Stimulated activated CD4-positive, alpha-beta T cell treated with anti-CD3 and anti-CD28 coated beads, Interleukin-2, amount 100 ng/mL, for 4 hours (primary cell): Measurements from ENCODE around the gene POLR3K.
"Not testable (repeated sequence)": the region's sequence is repeated elsewhere in the genome, so short reads cannot be mapped to it uniquely, and the experiment has no call there.

Experiments
- DNase-seq: peaks from one replicate; pipeline ENCODE4 v3.0.0-alpha.2; 2020; ENCODE audit warnings: low read depth

POLR3K gene

DNA sequence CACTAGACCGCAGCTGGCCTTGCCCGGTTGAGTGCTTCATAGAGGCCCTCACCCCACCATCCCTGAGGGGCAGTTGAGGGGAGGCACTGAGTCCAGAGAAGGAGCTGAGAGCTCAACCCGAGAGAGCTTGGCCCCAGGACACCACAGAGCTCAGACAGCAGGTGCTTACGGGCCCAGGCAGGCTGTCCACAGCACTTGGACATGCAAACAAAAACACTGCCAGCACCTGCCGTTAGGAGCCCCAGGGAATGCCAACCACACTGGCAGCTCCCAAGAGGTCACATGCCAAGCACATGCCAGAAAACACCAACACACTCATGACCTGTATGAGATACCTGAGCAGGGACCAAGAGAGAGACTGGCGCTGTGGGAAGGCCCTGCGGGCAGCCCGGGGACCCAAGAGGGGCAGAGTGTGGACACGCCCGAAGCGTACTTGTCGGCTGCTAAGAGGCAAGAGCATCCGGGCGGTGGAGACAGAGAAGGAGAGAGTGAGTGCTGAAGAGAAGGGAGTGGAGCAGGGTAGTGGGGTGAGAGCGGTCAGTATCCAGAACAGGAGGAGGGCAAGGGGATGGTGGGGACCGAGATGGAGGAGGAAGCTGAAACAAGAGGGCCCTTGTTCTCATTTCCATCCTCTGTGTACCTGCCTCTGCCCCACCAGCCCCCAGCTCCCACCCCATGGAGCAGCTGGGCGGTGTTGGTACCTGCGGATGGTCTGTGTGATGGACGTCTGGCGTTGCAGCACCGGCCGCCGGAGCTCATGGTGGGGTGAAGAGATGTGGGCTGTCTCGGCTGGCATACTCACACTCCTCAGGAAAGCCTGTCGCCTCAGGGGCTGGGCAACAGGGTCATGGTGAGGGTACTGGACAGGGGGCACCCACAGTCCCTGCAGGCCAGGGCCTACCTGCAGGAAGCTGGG, 10.8 kb upstream of the POLR3K start:
- no peak for DNase-seq

DNA sequence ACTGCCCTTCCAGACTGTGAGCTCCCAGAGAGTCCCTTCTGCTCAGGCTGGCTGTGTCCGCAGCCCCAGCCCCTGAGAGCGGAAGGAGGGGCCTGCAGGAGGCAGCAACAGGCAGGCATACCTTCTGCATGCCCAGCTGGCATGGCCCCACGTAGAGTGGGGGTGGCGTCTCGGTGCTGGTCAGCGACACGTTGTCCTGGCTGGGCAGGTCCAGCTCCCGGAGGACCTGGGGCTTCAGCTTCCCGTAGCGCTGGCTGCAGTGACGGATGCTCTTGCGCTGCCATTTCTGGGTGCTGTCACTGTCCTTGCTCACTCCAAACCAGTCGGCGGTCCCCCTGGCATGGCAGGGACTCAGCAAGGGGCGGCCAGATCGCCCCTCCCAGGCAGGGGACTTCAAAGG, 10.1 kb upstream of the POLR3K start:
- no peak for DNase-seq

DNA sequence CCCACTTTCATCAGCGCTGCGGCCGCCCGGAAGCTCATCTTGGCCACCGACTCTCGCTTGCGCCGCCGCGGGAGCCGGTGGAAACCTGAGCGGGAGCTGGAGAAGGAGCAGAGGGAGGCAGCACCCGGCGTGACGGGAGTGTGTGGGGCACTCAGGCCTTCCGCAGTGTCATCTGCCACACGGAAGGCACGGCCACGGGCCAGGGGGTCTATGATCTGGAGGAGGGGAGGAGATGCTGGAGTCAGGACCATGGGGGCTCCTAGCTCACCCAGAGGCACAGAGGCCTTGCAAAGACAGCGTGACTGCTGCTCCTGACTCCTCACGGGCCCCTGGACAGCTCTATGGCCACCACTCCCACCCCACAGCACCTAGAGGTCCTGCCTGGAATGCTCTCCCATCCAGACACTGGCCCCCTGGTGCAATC, 9.6 kb upstream of the POLR3K start:
- no peak for DNase-seq

DNA sequence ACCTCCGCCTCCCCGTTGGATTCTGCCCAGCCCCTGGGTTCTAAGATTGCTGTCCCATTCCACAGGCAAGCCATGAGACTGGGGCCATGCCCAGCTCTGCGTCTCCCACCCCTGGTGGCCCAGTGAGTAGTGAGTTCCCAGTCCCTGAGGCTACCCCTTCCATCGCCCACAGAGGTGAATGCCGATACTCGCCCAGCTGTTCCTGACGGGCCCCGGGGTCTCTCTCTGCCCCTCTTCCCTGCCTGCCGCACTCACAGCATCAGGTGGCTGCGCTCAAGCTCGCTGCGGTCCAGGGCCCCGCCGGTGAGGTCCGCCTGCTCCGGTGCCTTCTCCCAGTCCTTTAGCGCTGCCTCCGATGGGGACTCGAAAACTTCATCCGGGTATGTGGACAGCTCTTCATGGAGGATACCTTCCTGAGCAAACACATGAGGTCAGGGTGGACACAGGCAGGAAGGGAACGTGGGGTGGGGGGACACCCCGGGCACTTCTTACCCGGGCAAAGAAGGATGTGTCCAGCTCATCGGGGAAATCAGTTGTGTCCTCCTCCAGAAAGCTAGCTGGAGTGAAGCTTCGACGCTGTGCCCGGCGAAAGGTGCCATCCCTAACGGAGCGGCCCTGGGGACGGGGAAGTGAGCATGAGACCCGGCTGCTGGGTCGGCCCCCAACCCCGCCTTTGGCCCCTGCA, 9.0 kb upstream of the POLR3K start:
- no peak for DNase-seq

DNA sequence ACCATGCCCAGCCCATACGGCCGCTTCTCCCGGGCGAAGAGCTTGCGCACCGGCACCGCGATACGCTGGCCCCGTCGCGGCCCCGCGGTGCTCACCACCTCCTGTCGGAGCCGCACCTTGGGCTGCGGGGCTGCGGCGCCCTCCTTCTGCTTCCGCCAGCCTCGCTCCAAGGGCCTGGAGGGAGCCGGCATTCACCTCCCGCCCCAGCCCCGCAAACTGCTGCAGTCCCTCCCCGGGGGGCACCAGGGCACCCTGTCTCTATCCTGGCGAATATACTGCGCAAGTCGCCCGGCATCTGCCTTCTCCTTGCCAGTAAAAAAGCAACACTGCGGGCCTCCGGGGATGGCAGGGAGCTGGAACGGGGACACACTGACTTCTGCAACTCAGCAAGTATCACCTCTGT, 8.5 kb upstream of the POLR3K start:
- DNase-seq, result no peak

DNA sequence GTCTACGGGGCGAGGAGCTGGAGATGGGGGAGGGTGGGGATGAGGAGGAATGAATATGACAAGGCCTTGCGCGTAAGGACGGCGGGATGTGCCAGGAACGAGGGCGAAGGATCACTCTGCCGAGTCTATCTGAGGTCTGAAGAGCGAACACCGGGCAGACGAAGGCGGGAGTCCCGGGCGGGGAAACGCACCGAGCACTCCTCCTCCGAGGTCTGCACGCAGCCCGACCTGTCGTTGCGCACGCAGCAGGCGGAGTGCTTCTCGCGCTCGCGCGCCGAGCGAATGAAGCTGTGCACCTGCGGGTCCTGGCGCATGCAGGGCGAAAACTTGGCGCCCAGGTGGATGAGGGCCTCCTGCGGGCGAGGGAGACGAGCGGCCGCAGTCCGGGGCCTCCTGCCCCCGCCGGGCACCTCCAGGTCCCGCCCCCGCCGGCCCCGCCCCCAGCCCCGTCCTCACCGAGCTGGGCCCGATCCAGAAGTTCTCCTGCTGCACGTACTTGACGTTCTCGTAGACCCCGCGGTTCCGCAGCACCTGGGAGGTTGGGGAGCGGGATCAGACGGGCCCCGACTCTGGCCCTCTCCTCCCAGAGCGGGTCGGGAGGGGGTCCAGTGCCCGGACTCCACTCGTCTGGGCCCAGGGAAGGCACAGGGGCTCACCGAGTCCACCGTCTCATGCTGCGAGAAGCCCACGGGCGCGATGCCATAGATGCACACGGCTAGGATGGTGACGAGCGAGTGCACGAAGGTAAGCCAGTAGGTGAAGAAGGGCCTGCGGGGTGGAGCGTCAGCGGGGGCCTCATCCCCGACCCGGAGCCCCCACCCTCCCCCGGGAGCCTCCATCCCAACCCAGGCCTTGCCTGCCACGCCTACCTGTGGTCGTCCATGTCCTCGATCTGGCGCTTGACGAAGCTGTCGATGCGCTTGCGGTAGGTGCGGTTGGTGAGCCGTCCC, 7.8 kb upstream of the POLR3K start:
- DNase-seq, result no peak

DNA sequence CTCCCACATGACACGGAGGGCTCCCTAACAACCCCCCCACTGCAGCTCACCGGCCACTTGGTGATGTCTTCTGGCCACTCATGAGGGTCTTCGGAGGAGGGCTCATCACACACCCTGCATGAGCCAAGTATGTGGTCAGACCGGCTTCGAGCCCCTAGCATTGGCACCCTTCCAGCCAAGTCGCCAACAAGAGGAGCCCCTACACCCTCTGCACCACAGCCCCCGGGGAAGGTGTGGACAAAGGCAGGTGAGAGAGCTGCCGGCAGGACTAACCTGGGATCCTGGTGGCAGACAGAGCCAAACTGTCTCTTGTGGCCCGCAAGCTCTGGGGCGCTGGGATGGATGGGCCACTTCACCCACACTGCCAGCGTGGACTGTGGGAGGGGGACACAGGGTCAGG, 6.8 kb upstream of the POLR3K start:
- DNase-seq, result no peak

DNA sequence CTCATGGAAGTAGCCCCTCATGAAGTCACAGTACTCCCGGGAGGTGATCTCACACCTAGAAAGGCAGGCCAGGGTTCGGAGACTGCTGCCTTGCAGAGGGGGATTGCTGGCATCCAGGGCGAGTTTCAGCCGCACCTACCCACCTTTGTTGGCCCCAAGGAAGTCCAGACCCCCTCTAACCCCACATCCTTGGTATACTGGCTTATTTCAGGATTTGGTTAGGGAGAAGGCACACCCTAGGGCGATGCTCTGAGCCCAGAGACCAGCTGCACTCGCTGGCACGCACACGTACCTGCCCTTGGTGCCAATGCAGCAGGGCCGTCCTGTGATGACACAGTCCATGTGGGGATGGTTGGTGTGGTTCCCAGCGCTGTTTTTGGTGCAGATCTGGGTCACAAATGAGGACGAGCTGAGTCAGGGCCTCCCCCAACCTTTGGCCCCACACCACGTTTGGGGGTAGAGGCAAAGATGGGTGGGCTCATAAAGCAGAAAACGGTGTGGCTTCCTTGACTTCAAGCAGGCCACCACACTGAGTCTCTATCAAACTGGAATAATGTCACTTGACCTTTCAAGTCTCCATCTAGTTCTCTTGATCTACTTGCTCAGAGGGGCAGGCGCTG, 6.1 kb upstream of the POLR3K start:
- no peak for DNase-seq

DNA sequence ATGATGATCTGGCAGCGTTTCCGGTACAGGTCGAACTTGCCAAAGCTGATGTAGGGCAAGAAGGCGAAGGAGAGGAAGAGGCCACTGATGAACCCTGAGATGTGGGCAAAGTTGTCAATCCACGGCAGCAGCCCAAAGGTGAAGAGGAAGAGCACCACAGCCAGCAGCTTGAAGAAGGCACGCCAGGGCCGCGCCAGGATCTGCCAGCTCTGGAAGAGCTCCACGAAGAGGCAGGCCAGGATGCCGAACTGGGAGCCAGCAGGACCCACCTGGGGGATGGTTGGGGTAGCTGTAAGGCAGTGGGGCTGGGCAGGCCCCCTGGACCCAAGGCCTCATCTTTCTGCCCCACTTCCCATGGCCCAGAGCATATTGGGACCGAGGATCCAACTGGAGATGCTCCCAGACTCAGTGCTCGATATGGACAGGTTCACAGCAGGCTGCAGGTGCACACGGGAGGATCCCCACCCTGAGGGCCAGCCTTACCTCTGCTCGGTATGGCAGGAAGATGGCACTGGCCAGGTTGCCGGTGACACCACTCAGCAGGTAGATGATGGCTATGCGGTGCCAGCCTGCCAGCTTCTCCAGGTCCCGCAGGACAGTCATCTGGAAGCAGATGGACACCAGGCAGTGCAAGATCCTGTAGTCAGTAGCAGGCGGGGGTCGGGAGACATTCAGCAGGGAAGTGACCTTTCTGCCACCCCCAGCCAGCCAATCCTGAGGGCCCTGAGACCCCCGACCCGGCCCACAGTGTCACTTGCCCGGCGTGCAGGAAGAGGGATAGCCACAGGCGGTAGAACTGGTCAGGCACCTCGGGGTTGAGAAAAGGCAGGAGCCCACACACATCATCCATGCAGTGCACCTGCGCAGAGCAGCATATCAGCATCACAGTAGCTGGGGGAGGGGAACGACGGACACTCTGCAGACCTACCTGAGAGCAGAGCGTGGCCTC, 5.4 kb upstream of the POLR3K start:
- DNase-seq, result no peak

DNA sequence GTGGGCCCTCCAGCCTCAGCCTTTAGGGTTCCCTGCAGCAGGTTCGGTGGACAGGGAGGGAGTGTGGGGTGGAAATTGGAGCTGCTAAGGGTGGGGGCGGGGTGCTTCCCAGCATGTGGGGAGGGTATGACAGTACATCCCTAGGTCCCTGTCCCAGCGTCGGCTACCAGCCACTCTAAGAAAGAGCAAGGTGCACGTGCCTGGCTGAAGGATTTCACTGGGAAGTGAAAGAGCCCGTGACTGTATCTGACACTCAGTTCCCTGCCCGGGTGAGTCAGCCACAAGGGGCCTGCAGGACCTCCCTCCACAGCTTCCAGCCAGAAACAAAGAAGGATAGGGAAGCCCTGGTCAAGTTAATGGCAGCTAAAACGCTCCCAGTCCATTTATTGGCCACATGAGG, 4.3 kb upstream of the POLR3K start:
- DNase-seq, result no peak

DNA sequence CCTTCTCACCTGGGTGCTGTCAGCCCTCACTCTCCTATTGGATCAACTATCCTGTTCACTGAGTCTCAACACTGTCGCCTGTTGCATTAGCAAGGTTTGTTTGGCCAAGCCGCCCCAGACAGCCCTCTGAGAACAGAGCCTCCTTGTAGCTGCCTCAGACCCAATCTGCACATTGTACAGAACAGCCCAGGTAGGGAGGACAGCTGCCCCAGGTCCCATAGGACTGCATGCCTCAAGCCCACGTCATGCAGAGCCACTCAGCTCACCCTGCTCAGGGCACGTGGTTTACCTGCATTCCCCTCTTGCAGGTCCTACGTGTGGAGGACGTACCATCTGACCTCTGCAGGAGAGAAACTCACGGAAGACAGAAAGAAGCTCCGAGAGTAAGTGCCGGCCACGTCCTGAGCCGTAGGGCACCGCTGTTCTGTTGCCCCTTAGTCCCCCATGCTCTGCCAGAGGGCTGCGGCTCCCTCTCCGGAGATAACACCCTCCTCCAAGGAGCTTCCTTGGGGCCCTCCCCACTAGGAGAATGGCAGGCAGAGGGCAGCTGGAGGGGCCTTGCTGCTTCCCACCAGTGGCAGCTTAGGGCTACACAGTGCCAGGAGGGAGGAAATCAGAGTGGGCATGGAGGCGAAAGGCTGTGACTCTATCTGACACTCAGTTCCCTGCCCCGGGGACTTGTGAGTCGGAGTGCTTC, 3.0 kb upstream of the POLR3K start:
- DNase-seq, result no peak

DNA sequence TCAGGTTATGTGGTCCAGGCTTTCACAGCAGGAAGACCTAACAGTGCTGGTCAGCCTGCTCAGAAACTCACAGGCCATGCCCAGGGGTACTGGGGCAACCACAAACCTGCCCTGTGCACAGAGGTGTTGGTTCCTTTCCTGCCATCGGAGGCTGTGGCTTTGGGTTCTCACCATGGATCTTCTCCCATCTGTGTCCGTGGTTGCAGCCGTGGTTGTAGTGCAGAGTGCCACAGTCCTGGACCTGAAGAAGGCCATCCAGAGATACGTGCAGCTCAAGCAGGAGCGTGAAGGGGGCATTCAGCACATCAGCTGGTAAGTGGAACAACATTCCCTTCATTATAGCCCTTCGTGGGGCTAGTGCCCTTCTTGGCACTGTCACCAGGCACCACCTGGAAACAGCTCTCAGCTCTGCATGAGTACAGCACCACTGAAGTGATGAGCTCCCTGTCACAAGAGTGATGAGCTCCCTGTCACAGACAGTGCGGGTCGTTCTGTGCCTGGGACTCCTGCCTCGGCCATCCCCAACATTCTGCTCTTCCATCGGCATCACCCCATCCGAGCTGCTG, 2.2 kb upstream of the POLR3K start:
- DNase-seq, result no peak

DNA sequence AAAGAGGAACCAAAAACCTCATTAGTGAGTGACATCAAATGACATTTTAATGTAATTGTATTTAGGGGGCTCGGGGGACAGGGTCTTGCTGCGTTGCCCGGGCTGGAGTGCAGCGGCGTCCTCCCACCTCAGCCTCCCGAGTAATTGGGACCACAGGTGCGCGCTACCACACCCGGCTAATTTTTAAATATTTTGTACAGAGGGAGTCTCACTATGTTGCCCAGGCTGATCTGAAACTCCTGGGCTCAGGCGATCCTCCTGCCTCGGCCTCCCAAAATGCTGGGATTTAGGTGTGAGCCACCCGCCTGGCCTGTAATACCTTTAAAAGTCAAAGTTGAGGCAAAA, 801 bp upstream of the POLR3K start:
- DNase-seq, result no peak

DNA sequence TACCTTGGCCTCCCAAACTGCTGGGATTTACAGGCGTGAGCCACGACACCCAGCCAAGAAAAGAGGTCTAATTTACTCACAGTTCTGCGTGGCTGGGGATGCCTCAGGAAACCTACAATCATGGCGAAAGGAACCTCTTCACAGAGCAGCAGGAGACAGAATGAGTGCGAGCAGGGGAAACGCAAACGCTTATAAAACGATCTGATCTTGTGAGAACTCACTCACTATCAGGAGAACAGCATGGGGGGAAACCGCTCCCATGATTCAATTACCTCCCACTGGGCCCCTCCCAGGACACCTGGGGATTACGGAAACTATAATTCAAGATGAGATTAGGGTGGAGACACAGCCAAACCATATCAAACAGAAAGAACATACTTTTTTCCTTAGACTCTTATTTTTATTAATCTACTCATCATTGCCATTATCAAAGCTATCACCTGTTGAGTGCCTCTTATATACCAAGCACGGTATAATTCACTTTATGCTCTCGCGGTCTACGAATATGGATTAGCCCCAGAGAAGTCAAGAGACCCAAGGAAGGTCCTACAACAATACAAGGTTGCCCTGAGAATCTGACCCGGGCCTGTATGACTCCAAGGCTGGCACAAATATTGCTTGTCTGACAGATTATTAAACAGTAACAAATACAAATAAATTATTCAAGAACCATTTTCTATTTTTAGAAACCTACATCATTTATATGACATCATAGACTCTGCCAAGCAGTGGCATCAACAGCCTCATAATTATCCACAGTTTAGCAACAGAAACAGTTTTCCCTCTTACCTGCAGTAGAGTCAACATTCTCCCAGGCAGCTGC, 2.4 kb downstream of the POLR3K start:
- no peak for DNase-seq

DNA sequence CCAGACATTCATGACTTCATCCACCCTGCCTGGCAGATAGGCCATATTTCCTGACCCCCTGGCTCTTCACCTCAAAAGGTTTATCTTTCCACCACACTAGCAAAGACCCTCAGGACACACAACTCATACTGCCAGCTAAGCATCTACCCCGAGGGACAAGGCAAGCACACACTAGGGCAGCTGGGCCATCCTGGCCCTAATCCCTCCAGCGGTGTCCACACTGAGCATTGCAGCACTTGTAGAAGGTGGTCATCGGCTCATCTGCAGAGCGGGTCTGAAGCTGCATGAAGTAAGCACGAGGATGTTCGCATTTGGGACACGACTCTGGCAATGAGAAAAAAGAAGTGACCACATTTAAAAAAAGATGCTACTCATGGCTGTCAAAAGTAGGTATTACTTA, 6.2 kb downstream of the POLR3K start:
- DNase-seq, result no peak

DNA sequence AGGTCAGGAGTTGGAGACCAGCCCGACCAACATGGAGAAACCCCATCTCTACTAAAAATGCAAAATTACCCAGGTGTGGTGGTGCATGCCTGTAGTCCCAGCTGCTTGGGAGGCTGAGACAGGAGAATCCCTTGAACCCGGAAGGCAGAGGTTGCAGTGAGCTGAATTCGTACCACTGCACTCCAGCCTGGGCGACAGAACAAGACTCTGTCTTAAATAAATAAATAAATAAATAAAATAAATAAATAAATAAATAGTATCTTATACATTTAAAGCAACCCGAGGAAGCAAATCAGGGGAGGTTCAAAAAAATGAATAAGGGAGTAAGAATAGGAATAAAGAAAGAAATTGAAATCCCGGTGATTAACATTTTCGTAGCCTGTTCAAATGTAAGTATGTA, 6.9 kb downstream of the POLR3K start:
- not testable (repeated sequence) for DNase-seq

DNA sequence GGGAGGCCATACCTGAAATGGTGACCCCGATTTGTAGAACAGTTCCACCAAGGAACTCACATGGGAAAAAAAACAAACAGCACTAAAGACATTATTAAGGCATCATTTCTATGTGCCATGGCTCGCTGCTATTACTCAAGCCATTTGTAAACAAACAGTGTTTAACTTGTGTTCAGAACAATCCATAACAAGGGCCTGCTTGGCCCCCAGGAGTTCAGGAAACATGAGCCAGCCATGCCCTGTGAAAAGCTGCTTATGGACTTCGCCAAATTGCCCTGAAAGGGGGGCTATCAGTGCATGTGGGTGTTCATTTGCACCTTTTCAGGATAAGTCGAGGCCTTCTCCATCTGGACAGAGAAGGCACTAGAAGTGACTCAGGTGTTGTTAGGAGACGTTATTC, 8.0 kb downstream of the POLR3K start:
- no peak for DNase-seq

DNA sequence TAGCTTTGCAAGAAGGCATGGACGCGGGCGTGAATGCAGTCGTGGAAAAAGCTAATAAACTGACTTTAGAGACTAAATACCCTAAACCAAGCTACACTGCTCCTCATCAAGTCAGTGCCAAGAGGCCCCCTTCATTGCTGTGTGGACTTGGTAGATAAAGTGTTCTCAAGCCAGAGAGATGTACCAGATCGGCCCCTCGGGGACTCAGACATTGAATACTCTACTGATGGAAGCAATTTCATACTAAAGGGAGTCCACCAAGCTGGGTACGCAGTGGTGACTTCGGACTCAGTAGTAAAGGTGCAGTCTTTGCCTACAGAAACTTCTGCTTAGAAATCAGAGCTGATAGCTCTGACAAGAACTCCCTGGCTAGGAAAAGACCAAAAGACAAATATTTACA, 8.8 kb downstream of the POLR3K start:
- no peak for DNase-seq

DNA sequence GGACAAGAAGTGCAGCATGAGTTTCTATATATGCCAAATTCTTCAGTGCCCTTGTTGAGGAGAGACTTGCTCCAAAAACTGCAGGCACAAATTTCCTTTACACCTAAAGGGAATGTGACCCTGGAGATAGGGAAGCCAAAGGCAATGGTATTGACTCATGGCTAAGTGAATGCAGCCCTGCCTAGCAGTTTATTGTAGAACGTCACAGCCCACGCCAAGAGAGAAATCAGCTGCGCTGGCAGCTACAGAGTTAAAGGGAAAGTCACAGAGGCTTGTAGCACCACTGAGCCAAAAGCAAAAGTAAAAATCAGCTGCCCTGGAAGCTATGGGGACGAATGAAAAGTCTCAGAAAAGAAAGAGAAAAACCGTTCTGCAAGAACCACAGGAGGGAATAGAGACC, 10.1 kb downstream of the POLR3K start:
- no peak for DNase-seq
